Immature natural killer cell (primary cell): ENCODE data around the gene AHNAK2. TPM values are rescaled to one million over a fixed set of nuclear protein-coding genes. Genes with fewer than 3 reads are reported as not detected.

Experiments used
- DNase-seq, 3 donors: peaks; one replicate each; pipeline ENCODE4 v3.0.0; 2022; ENCODE audit warnings: mixed read lengths in 1 of 3
- H3K27ac Mint-ChIP-seq, 6 donors: one replicate each; pipeline ENCODE4 v1.8.0; 2020; ENCODE audit warnings: mixed read lengths in 6 of 6, mild to moderate bottlenecking in 5 of 6, inconsistent platforms in 4 of 6, moderate library complexity in 3 of 6
- H3K27me3 Mint-ChIP-seq, 3 donors: one replicate each; pipeline ENCODE4 v1.8.0; 2020 to 2021; ENCODE audit warnings: low read depth in 3 of 3, mild to moderate bottlenecking in 3 of 3, mixed read lengths in 3 of 3, moderate library complexity in 3 of 3, inconsistent platforms in 1 of 3
- H3K36me3 Mint-ChIP-seq, 3 donors: one replicate each; pipeline ENCODE4 v1.8.0; 2020; ENCODE audit warnings: mixed read lengths in 3 of 3, inconsistent platforms in 2 of 3, mild to moderate bottlenecking in 2 of 3
- H3K4me1 Mint-ChIP-seq, 2 donors: one replicate each; pipeline ENCODE4 v1.8.0; 2020; ENCODE audit warnings: inconsistent platforms in 2 of 2, mild to moderate bottlenecking in 2 of 2, mixed read lengths in 2 of 2, moderate library complexity in 1 of 2
- H3K4me3 Mint-ChIP-seq, 5 donors: one replicate each; pipeline ENCODE4 v1.8.0; 2020; ENCODE audit warnings: mild to moderate bottlenecking in 5 of 5, mixed read lengths in 5 of 5, inconsistent platforms in 3 of 5, moderate library complexity in 3 of 5
- H3K9me3 Mint-ChIP-seq, 6 donors: one replicate each; pipeline ENCODE4 v1.8.0; 2020; ENCODE audit warnings: mild to moderate bottlenecking in 6 of 6, mixed read lengths in 6 of 6, inconsistent platforms in 4 of 6, moderate library complexity in 3 of 6
- polyA plus RNA-seq, 3 donors: library from polyadenylated mRNA; unstranded; fragments of 300-500 nt; fragmentation: Illumina TruSeq; gene quantifications; one replicate each; pipeline ENCODE4 v1.2.3, GENCODE V29; 2021

AHNAK2 gene
- polyA plus RNA-seq, 3 donors from 2014 or later = not detected

DNA sequence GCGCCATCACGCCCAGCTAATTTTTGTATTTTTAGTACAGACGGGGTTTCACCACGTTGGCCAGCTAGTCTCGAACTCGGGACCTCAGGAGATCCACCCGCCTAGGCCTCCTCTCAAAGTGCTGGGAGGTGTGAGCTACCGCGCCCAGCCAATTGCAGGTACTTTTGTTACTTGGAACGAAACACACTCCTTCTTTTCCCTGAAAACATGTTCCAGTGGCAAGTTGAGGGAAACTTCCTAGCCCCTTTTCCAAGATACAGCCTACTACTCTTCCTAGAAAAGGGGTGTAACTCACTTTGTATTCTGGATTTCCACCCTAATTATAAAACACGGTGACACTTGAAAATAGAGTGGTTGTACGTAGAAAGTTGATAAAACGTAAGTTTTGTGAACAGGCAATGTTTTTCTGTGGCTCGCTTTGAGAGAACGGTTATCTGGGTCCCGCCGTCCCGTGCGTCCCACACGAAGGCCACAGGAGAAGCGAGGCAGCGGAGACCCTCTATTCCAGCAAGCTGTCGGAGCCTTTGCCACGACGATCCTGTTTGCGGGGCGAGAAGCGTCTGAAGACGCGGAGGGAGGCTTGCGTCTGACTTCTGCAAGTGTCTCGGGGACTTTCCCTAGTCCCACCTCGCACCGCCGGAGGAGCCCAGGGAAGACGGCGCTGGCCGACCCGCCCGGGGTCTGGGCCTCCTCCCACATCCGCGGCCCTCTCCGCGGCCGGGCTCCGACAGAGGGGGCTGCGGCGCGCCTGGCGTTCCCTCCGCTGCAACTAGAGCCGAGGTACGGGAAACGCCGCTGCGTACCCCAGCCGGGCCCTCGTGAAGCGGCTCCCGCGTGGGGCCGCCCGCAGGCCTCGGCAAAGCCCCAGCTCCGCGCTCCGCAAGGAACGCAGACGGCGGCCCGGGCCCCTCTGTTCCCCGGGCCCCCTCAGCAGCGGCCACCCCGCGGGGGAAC lies 42.0 kb upstream of the AHNAK2 start:
- H3K4me3 Mint-ChIP-seq = peak overlapping the region; percentile 86 to 92 (median 88)
- peaks cover 8 to 12% (median 10%) of the 10 kb centered on the region in 3 donors for H3K27me3 Mint-ChIP-seq
- peaks cover 50 to 64% of the 10 kb centered on the region in 2 donors for H3K4me1 Mint-ChIP-seq

DNA sequence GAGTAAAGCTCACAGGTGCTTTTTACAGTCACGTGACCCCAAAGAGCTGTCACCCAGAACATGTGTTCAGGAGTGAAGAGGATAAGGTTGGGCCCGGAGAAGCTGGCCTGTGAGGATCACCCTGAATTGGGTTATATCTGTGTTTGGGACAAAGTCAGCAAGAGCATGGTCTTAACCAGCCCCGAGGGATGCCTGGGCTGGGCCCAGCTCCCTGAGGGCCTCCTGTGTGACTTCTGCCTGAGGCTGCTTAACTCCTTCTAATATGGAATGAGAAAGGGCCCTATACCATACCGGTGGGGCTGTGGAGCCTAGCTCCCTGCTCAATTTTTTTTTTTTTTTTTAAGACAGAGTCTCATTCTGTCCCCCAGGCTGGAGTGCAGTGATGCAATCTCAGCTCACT lies 40.2 kb upstream of the AHNAK2 start:
- Mint-ChIP-seq H3K9me3 (no peaks in the 10 kb centered on the region), H3K27ac (peak overlapping the region in 1 of 6 donors; percentile 94), H3K4me1 (peaks cover 64 to 78% of the 10 kb centered on the region in 2 donors), H3K36me3 (no peaks in the 10 kb centered on the region), H3K27me3 (peaks cover 7 to 10% (median 8%) of the 10 kb centered on the region in 3 donors), H3K4me3 (peak overlapping the region in 3 of 5 donors; percentile 32 to 88 (median 86))
- no peak for DNase-seq

More for the DNA sequence above, 42.0 kb upstream of the AHNAK2 start:
- H3K9me3 Mint-ChIP-seq = no peaks in the 10 kb centered on the region
- peak overlapping the region; percentile 91 to 95 (median 94) for H3K27ac Mint-ChIP-seq
- no peaks in the 10 kb centered on the region for H3K36me3 Mint-ChIP-seq
- DNase-seq = peak; percentile 70 to 73 (median 71)

DNA sequence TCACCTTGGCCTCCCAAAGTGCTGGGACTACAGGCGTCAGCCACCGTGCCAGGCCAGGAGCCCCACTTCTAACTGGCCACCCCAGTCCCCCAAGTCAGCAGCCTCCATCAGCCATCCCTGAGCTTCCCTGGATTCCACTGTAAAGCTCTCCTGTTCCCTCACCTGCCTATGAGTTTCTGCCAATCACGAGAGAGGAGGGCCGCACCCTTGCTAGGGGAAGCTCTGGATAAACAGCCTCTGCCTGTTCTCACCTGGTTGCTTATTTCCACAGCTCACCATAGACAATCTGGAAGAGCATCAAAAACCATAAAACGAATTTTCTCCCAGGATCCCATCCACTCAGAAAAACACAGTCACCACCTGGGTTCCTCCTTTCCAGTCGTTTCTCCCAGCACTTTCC lies 37.7 kb upstream of the AHNAK2 start:
- Mint-ChIP-seq H3K4me3 (peak overlapping the region in 2 of 5 donors; percentile 27 to 48), H3K9me3 (no peaks in the 10 kb centered on the region), H3K27ac (peak overlapping the region; percentile 57 to 90 (median 76)), H3K4me1 (peaks cover 57 to 75% of the 10 kb centered on the region in 2 donors), H3K27me3 (peaks cover 3 to 6% (median 5%) of the 10 kb centered on the region in 3 donors), H3K36me3 (no peaks in the 10 kb centered on the region)
- no peak for DNase-seq

DNA sequence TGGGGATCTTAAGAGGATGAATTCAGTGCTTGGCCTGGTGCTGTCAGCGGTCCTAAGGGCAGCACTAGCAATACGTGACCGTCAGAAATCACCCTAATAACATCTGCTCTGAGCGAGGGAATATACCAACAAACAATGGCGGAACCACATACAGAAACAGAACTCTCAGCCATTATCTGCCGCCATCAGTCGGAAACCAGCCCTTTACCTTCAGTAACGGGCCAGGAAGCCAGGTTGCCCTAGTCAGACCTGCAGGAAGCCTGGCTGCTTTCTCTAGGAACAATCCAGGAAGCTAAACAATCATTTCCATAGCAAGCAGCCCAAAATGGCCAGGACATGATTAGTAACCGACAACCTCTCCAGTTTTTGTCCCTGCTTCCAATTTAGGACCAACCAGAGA lies 37.1 kb upstream of the AHNAK2 start:
- Mint-ChIP-seq H3K4me3 (peak overlapping the region; percentile 2 to 65 (median 36)), H3K27ac (peak overlapping the region; percentile 73 to 90 (median 76)), H3K4me1 (peaks cover 57 to 74% of the 10 kb centered on the region in 2 donors), H3K9me3 (no peaks in the 10 kb centered on the region), H3K36me3 (no peaks in the 10 kb centered on the region), H3K27me3 (peaks cover 2 to 6% (median 4%) of the 10 kb centered on the region in 3 donors)
- DNase-seq = peak in 1 of 3 donors; percentile 29

DNA sequence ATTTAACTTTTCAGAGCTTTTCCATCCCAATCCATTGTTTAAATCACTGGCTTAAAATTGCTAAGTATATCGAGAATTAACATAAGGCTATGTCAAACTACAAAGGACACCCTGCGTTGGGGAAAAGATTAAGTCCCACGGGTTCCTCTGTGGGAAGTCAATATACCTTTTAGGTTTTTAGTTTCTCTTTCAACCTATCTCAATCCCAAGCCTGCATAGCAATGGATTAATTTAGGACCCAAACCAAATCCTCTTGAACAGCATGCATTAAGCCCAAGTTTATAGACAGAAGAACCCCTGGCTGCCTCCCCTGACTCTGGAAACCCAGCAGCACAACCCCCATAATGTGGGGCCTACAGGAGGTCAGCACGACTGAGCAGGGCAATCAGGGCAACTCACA lies 36.5 kb upstream of the AHNAK2 start:
- peak overlapping the region; percentile 65 to 90 (median 74) for H3K27ac Mint-ChIP-seq
- H3K36me3 Mint-ChIP-seq = no peaks in the 10 kb centered on the region
- H3K4me1 Mint-ChIP-seq = peaks cover 50 to 68% of the 10 kb centered on the region in 2 donors
- no peak for DNase-seq
- H3K9me3 Mint-ChIP-seq = no peaks in the 10 kb centered on the region
- peak overlapping the region in 1 of 5 donors; percentile 41 for H3K4me3 Mint-ChIP-seq
- peaks cover 0 to 4% (median 0%) of the 10 kb centered on the region in 3 donors for H3K27me3 Mint-ChIP-seq

DNA sequence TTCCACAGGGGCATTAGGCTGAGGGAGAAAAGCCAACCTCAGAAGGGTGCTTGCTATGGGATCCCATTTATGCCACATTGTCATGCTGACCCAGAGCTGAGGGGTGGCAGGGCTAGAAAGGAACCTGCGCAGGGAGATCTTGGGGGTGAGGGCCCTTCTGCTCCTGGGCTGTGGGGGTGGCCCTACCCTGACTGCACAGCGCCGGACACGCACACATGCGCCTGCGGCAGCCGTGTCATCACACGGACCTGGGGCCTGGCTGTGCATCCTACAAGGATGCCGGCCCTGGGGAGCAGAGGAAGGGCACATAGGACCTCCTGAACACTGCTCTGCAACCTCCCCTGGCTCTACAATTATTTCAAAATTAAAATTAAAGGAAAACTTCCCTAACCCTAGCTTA lies 35.9 kb upstream of the AHNAK2 start:
- H3K36me3 Mint-ChIP-seq = no peaks in the 10 kb centered on the region
- H3K27me3 Mint-ChIP-seq = peaks cover 0 to 4% (median 0%) of the 10 kb centered on the region in 3 donors
- no peak for DNase-seq
- peak overlapping the region in 1 of 5 donors; percentile 41 for H3K4me3 Mint-ChIP-seq
- peak overlapping the region in 5 of 6 donors; percentile 65 to 90 (median 74) for H3K27ac Mint-ChIP-seq
- no peaks in the 10 kb centered on the region for H3K9me3 Mint-ChIP-seq
- H3K4me1 Mint-ChIP-seq = peaks cover 45 to 62% of the 10 kb centered on the region in 2 donors

DNA sequence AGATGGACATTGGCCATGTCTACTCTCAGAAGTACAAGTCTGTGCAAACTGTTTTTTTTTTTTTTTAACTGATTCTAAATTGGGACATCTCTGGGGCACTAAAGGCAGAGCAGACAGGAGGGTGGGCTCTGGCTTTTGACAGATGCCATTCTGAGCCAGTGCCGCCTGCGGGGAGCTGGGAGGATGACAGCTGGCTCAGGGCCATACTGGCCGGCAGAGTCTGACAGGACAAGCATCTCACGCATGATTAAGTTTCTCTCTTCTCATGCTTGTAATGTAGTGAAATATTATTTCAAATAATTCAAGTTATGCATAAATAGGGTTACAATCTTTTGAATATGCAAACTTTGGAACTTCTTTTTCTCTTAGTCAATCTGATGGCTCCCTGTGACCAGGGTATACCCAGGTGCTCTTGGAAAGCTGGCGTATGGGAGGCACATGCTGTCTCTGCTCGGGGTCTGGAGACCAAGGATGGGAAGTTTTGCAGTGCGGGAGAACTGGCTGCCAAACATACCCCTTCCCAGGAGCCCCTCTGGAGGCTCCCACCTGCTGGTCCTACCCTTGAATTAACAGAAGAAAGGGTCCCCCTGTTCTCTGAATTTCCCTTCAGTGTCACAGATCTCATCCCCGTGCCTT lies 35.1 kb upstream of the AHNAK2 start:
- Mint-ChIP-seq H3K27me3 (peaks cover 0 to 2% (median 0%) of the 10 kb centered on the region in 3 donors), H3K9me3 (no peaks in the 10 kb centered on the region), H3K27ac (peak overlapping the region in 5 of 6 donors; percentile 5 to 90 (median 73)), H3K4me3 (no peak overlapping the region), H3K4me1 (peaks cover 41 to 56% of the 10 kb centered on the region in 2 donors), H3K36me3 (no peaks in the 10 kb centered on the region)
- no peak for DNase-seq

DNA sequence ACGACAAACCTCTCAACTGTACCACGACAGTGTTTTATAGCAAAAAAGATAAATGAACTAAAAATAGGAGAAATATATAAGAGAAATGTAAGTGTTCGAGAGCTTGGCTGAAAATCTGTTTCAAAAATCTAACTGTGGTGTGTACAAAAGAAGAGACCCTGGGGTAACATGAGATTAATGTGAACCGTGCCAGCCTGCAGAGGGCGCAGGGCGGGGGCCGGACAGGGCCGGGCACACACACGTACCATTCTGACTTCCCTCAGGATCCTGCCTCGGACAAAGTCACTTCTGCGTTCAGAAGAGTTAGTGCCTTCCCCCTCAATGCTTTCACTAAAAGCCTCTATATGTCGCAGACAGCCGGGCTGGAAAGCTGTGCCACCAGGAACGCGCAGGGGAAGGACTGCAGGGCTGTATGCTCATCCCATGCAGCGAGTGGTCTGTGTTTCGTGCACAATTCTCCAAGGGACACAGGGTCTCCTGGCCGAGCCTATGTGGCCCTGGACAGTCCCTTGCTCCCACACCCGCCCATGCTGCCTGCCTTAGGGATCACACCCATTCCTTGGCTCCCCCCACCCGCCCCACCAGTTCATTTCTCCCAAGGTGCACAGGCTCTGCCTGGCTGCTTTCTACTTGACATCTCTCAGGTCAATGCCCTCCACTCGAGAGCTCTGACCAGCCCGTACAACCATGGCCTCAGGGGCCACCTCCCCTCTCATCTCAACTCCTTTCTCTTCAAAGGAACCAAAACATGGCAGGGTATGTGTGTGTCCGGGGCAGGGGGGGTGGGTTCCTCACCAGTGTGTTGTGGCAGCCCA lies 34.2 kb upstream of the AHNAK2 start:
- peak overlapping the region in 1 of 6 donors; percentile 12 for H3K27ac Mint-ChIP-seq
- H3K4me1 Mint-ChIP-seq = peaks cover 39 to 48% of the 10 kb centered on the region in 2 donors
- peaks cover 0 to 2% (median 0%) of the 10 kb centered on the region in 3 donors for H3K27me3 Mint-ChIP-seq
- no peaks in the 10 kb centered on the region for H3K36me3 Mint-ChIP-seq
- H3K4me3 Mint-ChIP-seq = no peak overlapping the region
- H3K9me3 Mint-ChIP-seq = no peaks in the 10 kb centered on the region
- DNase-seq = no peak

DNA sequence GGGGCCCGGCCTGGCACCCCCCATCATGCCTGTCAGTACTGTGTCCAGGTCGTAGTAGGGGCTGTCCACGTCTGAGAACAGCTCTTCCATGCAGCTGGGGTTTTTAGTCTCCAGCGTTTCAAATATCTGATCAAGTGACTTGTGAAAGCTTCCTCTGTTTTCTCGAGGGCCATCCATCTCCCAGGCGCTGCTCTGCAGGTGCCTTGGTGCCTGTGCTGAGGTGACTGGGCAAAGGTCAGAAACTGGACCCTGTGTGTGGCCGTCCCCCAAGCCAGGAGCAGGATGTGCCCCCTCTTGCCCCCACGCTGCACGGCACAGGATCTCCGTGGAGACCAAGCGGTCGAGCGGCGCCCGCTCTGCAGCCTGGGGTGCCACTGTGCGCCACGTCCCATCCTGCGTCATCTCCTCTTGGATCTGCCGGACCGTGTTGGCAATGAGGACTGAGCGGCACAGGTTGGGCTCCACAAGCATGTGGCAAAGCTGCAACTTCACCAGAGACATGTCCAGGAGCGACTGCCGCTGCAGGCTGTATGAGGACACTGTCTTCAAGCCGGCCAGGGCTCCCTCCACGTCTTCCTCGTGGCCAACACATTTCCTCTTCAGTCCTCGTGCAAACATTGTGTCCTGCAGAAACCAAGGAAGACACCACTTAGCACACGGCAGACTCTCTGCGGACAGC lies 33.3 kb upstream of the AHNAK2 start:
- Mint-ChIP-seq H3K9me3 (no peaks in the 10 kb centered on the region), H3K36me3 (no peaks in the 10 kb centered on the region), H3K4me3 (no peak overlapping the region), H3K27ac (peak overlapping the region in 1 of 6 donors; percentile 34), H3K27me3 (peaks cover 0 to 2% (median 0%) of the 10 kb centered on the region in 3 donors), H3K4me1 (peaks cover 34 to 42% of the 10 kb centered on the region in 2 donors)
- DNase-seq = no peak

DNA sequence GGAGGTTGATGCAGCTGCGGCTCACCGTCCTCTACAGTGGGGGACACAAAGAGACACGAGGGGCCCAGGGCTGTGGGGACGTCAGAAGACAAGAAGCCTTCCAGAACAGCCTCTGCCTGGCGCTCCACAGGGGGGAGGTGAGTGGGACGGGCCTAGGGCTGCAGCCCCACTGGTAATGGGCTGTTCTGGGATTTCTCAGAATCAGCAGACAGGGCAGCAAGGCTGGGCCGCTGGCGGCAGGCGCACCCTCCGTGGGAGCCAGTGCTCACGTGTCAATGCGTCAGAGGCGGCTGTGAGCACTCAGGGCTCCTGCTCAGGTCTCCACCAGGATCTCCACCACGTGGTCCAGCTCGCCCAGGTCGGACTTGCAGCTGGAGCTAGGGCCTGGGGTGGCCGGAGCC lies 32.7 kb upstream of the AHNAK2 start:
- Mint-ChIP-seq H3K9me3 (no peaks in the 10 kb centered on the region), H3K36me3 (no peaks in the 10 kb centered on the region), H3K4me1 (peaks cover 29 to 36% of the 10 kb centered on the region in 2 donors), H3K4me3 (no peak overlapping the region), H3K27ac (no peak overlapping the region), H3K27me3 (peaks cover 0 to 1% (median 0%) of the 10 kb centered on the region in 3 donors)
- DNase-seq = no peak

DNA sequence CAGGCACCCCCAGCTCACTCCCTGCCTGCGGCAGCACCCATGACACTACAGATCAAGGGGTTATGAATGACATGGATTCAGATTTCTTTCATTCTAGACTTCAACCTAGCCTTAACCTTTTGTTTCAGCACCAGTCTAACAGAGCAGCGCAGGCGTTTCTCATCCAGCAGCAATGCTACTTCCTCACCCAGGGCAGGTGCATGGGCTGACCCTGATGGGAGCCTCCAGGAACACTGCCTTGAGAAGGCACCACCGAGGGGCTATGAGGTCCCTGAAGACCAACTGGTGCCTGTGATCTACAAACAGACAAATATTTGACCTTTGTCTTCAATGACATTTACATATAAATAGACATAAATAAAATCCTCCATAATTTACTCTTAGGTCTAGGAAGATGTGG lies 31.9 kb upstream of the AHNAK2 start:
- no peak for DNase-seq
- Mint-ChIP-seq H3K27me3 (no peaks in the 10 kb centered on the region), H3K27ac (no peak overlapping the region), H3K9me3 (no peaks in the 10 kb centered on the region), H3K4me1 (peaks cover 21 to 28% of the 10 kb centered on the region in 2 donors), H3K4me3 (no peak overlapping the region), H3K36me3 (no peaks in the 10 kb centered on the region)

DNA sequence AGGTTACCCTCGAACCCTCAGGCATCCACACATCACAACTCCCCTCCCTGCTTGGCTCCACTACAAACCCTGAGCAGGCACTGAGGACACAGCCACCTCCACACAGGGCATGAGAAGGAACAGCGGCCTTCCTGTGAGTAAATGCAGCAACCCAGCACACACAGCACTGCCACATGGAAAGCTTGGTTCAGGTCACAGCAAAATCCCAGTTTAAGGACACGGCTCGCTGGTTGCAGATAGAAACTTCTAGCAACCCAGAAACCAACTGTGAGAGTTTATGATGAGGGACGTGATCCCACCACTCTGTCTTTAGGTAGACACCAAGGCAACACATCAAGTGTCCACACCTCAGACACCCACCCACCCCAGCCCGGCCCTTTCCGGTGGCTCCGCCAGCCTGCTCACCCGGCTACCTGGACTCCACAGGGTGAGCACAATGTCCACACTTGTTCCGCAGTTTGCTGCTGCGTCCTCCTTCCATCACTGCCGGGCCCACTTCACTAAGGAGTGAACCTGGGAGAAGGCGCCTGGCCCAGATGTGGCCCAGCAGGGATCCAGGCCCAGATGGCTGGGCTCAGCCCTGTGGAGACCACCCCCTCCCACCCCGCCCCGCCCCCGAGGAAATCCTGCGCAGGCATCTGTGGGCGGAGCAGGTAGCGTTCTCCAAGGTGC lies 29.6 kb upstream of the AHNAK2 start:
- no peaks in the 10 kb centered on the region for H3K36me3 Mint-ChIP-seq
- no peak for DNase-seq
- H3K27ac Mint-ChIP-seq = no peak overlapping the region
- peaks cover 0 to 1% (median 0%) of the 10 kb centered on the region in 3 donors for H3K27me3 Mint-ChIP-seq
- no peaks in the 10 kb centered on the region for H3K9me3 Mint-ChIP-seq
- H3K4me3 Mint-ChIP-seq = no peak overlapping the region
- H3K4me1 Mint-ChIP-seq = peaks cover 0 to 6% of the 10 kb centered on the region in 2 donors
